SK-N-SH (cell line): ENCODE measurements around the gene FRZB. TPM values are rescaled to one million over a fixed set of nuclear protein-coding genes. Genes with fewer than 3 reads are reported as not detected.

ENCODE experiments used
- CTCF ChIA-PET: fragments of 300-600, 350-600 bp; formaldehyde crosslinking; extraction: SDS; loops from one replicate; lab custom pipeline; 2021; lab: Yijun Ruan, JAX
- POLR2A ChIA-PET: fragments of 350-600 bp; sonication (Branson Sonifier 250); formaldehyde crosslinking; extraction: SDS; loops from one replicate; lab custom pipeline; 2020; ENCODE audit warnings: antibody characterized with exemption, inconsistent platforms; lab: Yijun Ruan, JAX
- DNase-seq: peaks from one replicate; pipeline ENCODE4 v3.0.0; 2012
- H2AFZ ChIP-seq: fragments of 200-600 bp; sonication (generic); 2 replicates; pipeline ENCODE4 v1.8.1; 2016; ENCODE audit warnings: antibody characterized with exemption, mild to moderate bottlenecking, low read depth
- H3F3A ChIP-seq: fragments of 200-600 bp; sonication (generic); replicated peaks from 2 replicates; pipeline ENCODE3; 2016; ENCODE audit warnings: antibody characterized with exemption, mild to moderate bottlenecking; ENCODE audit not compliant: insufficient read depth
- H3K27ac ChIP-seq, 2 experiments: fragments of 200-500 bp in 1 of 2; fragments of 200-600 bp in 1 of 2; sonication (Bioruptor generic) in 1 of 2; sonication (generic), shearing (Covaris generic) in 1 of 2; 2 replicates each; pipeline versions ENCODE4 v1.5.1 to v1.6.1; 2014 to 2016; ENCODE audit warnings: low read depth in 2 of 2, inconsistent platforms in 1 of 2, low read length in 1 of 2, mild to moderate bottlenecking in 1 of 2, mixed read lengths in 1 of 2
- H3K27me3 ChIP-seq: fragments of 200-600 bp; sonication (generic), shearing (Covaris generic); 2 replicates; pipeline ENCODE4 v1.6.1; 2016; ENCODE audit warnings: mixed run types; ENCODE audit not compliant: insufficient read depth
- H3K36me3 ChIP-seq, 2 experiments: fragments of 200-500 bp in 1 of 2; fragments of 200-600 bp in 1 of 2; sonication (Bioruptor generic) in 1 of 2; sonication (generic) in 1 of 2; replicated peaks in 1 of 2; 2 replicates each; pipeline versions ENCODE3 to v1.5.1; 2014 to 2016; ENCODE audit warnings: low read length in 1 of 2, mild to moderate bottlenecking in 1 of 2; ENCODE audit not compliant: insufficient read depth in 2 of 2, control insufficient read depth in 1 of 2
- H3K4me1 ChIP-seq, 2 experiments: fragments of 200-500 bp in 1 of 2; fragments of 200-600 bp in 1 of 2; sonication (Bioruptor generic) in 1 of 2; sonication (generic), shearing (Covaris generic) in 1 of 2; 2 replicates each; pipeline versions ENCODE4 v1.5.1 to v1.6.1; 2014 to 2016; ENCODE audit warnings: low read depth in 1 of 2, low read length in 1 of 2, mixed run types in 1 of 2; ENCODE audit not compliant: insufficient read depth in 2 of 2, control insufficient read depth in 1 of 2
- H3K4me2 ChIP-seq: fragments of 200-600 bp; sonication (generic), shearing (Covaris generic); 2 replicates; pipeline ENCODE4 v1.6.1; 2017; ENCODE audit warnings: mixed run types
- H3K4me3 ChIP-seq, 2 experiments: fragments of 200-500 bp in 1 of 2; fragments of 200-600 bp in 1 of 2; sonication (Bioruptor generic) in 1 of 2; sonication (generic), shearing (Covaris generic) in 1 of 2; 2 replicates each; pipeline versions ENCODE4 v1.5.1 to v1.8.1; 2014 to 2016; ENCODE audit warnings: low read depth in 2 of 2, inconsistent platforms in 1 of 2, low read length in 1 of 2, mild to moderate bottlenecking in 1 of 2, mixed read lengths in 1 of 2, moderate library complexity in 1 of 2
- H3K79me2 ChIP-seq: fragments of 200-600 bp; sonication (generic); 2 replicates; pipeline ENCODE4 v1.8.1; 2017; ENCODE audit warnings: mild to moderate bottlenecking; ENCODE audit not compliant: insufficient read depth
- H3K9ac ChIP-seq: fragments of 200-600 bp; sonication (generic); 2 replicates; pipeline ENCODE4 v1.6.1; 2017; ENCODE audit warnings: mixed run types
- H3K9me2 ChIP-seq: fragments of 200-600 bp; sonication (generic); 2 replicates; pipeline ENCODE4 v1.6.1; 2017; ENCODE audit warnings: mixed run types
- H3K9me3 ChIP-seq: fragments of 200-600 bp; sonication (generic); 2 replicates; pipeline ENCODE4 v1.6.1; 2017; ENCODE audit warnings: mixed run types, mild to moderate bottlenecking, moderate library complexity
- H4K20me1 ChIP-seq: fragments of 200-600 bp; sonication (generic); 2 replicates; pipeline ENCODE4 v1.6.1; 2017; ENCODE audit warnings: mild to moderate bottlenecking, mixed run types; ENCODE audit not compliant: insufficient read depth
- CTCF ChIP-seq: fragments of 200-600 bp; sonication (generic); IDR thresholded peaks from 2 replicates; pipeline ENCODE4 v1.6.1; 2017; ENCODE audit warnings: antibody characterized with exemption, mild to moderate bottlenecking, moderate library complexity
- ELF1 ChIP-seq: IDR thresholded peaks from 2 replicates; pipeline ENCODE4 v1.4.0; 2012
- FOSL2 ChIP-seq: IDR thresholded peaks from 2 replicates; pipeline ENCODE4 v1.4.0; 2012; ENCODE audit warnings: low read depth, mild to moderate bottlenecking, moderate library complexity, borderline replicate concordance
- FOXJ3 ChIP-seq: sonication (generic); formaldehyde crosslinking; IDR thresholded peaks from 2 replicates; pipeline ENCODE4 v1.5.1; 2020; ENCODE audit warnings: mild to moderate bottlenecking, missing genetic modification reagents
- GATA2 ChIP-seq: sonication (generic); formaldehyde crosslinking; IDR thresholded peaks from 2 replicates; pipeline ENCODE4 v1.5.0; 2020; ENCODE audit warnings: mild to moderate bottlenecking, missing genetic modification reagents
- JUND ChIP-seq: IDR thresholded peaks from 2 replicates; pipeline ENCODE4 v1.4.0; 2012
- MAX ChIP-seq: IDR thresholded peaks from 2 replicates; pipeline ENCODE4 v1.4.0; 2012; ENCODE audit warnings: low read depth
- MXI1 ChIP-seq: IDR thresholded peaks from 2 replicates; pipeline ENCODE4 v1.6.1; 2012; ENCODE audit warnings: mild to moderate bottlenecking, low read depth, low read length, improper control_type of control experiment
- RAD21 ChIP-seq: IDR thresholded peaks from 2 replicates; pipeline ENCODE4 v1.6.1; 2012; ENCODE audit warnings: mild to moderate bottlenecking, low read length
- RFX5 ChIP-seq: IDR thresholded peaks from 2 replicates; pipeline ENCODE4 v1.6.1; 2012; ENCODE audit warnings: mild to moderate bottlenecking, improper control_type of control experiment, low read length
- RXRA ChIP-seq: IDR thresholded peaks from 2 replicates; pipeline ENCODE4 v1.4.0; 2012; ENCODE audit warnings: low read depth, mild to moderate bottlenecking, borderline replicate concordance
- SIN3A ChIP-seq: IDR thresholded peaks from 2 replicates; pipeline ENCODE4 v1.6.1; 2012; ENCODE audit warnings: low read depth, mild to moderate bottlenecking, low read length, moderate library complexity, borderline replicate concordance
- ZBTB33 ChIP-seq: IDR thresholded peaks from 2 replicates; pipeline ENCODE4 v1.4.0; 2012; ENCODE audit warnings: low read depth, borderline replicate concordance
- WGBS: methylation state at CpG from one replicate; pipeline ENCODE4 v1.1.6; 2017; ENCODE audit warnings: low lambda C conversion rate; 5-methylcytosine and 5-hydroxymethylcytosine counted together
- polyA plus RNA-seq, 3 experiments: library from polyadenylated mRNA; depleted of rRNA; stranded (reverse); fragments of >200 nt; gene quantifications; 2 replicates each; pipeline ENCODE4 v1.2.3, GENCODE V29; 2012

The FRZB gene
- polyA plus RNA-seq, 1 of the 3 experiments (the other 2 are of a cell fraction) = 3.5 TPM

GRCh38 chr2:182818925-182819324 lies 47.5 kb downstream of the FRZB start:
- Histone ChIP-seq H3K9me3 (no peaks in the 10 kb centered on the region), H3K9ac (no peak overlapping the region), H3K27me3 (no peaks in the 10 kb centered on the region), H3K4me1 (peaks cover 2 to 7% of the 10 kb centered on the region in 2 experiments; a peak in 3 of 4 replicates), H3F3A (no peaks in the 10 kb centered on the region), H3K79me2 (no peaks in the 10 kb centered on the region), H3K4me3 (no peak overlapping the region), H4K20me1 (no peaks in the 10 kb centered on the region), H3K9me2 (no peaks in the 10 kb centered on the region), H3K27ac (peak overlapping the region in 1 of 2 experiments; percentile 18; a peak in 1 of 4 replicates), H3K36me3 (no peaks in the 10 kb centered on the region), H2AFZ (no peak overlapping the region), H3K4me2 (no peak overlapping the region)
- peak; percentile 2 for DNase-seq
- WGBS = 85% methylated on average over 4 of the region's 4 CpGs
- ChIA-PET CTCF (interaction anchor here (1.0 to 3.3 kb wide), 6 partner anchors 10 to 56 kb away, joined by 3 to 15 read pairs (median 3); no protein-coding TSS in a partner anchor), POLR2A (interaction anchor here (0.6 kb wide), 1 partner anchor 26 kb away, joined by 3 read pairs; no protein-coding TSS in a partner anchor)
- TF ChIP-seq GATA2 (CRISPR knock-in tag) = no peak
- no peak for TF ChIP-seq MAX
- TF ChIP-seq MXI1 = no peak
- no peak for TF ChIP-seq ELF1
- TF ChIP-seq CTCF = no peak
- no peak for TF ChIP-seq ZBTB33
- TF ChIP-seq JUND = no peak
- TF ChIP-seq SIN3A = no peak
- TF ChIP-seq FOXJ3 (CRISPR knock-in tag) = no peak
- no peak for TF ChIP-seq FOSL2
- no peak for TF ChIP-seq RFX5
- TF ChIP-seq RXRA = no peak

- Histone ChIP-seq H3K27me3 (no peaks in the 10 kb centered on the region), H3K79me2 (no peaks in the 10 kb centered on the region), H3K9ac (no peak overlapping the region), H4K20me1 (no peaks in the 10 kb centered on the region), H2AFZ (no peak overlapping the region), H3K4me2 (no peak overlapping the region), H3K9me3 (no peaks in the 10 kb centered on the region), H3K9me2 (no peaks in the 10 kb centered on the region), H3K4me3 (no peak overlapping the region)
- ChIA-PET POLR2A (no interaction called here), CTCF (interaction anchor here (1.0 to 3.3 kb wide), 6 partner anchors 11 to 56 kb away, joined by 3 to 15 read pairs (median 3); no protein-coding TSS in a partner anchor)
- no peak for TF ChIP-seq RAD21
- TF ChIP-seq CTCF = no peak
- TF ChIP-seq, all 33 proteins: peak for 0
- H3F3A ChIP-seq = no peaks in the 10 kb centered on the region
- whole genome bisulfite sequencing = 88% methylated on average over 3 of the region's 3 CpGs
- H3K36me3 ChIP-seq = no peaks in the 10 kb centered on the region
- DNase-seq = no peak
- peaks cover 2 to 7% of the 10 kb centered on the region in 2 experiments; a peak in 3 of 4 replicates for H3K4me1 ChIP-seq
- no peak overlapping the region for H3K27ac ChIP-seq
Measured at GRCh38 chr2:182818501-182818900, 47.9 kb downstream of the FRZB start.
